NCI-H526 treated with DMSO at 0.1 percent for 48 hours (cell line): ENCODE results near the gene IFITM2.
"Not testable (repeated sequence)": the region's sequence is repeated elsewhere in the genome, so short reads cannot be mapped to it uniquely, and the experiment has no call there.

Experiments
- DNase-seq: peaks from one replicate; lab custom pipeline; 2025; lab: John Stamatoyannopoulos, UW

IFITM2 gene

DNA sequence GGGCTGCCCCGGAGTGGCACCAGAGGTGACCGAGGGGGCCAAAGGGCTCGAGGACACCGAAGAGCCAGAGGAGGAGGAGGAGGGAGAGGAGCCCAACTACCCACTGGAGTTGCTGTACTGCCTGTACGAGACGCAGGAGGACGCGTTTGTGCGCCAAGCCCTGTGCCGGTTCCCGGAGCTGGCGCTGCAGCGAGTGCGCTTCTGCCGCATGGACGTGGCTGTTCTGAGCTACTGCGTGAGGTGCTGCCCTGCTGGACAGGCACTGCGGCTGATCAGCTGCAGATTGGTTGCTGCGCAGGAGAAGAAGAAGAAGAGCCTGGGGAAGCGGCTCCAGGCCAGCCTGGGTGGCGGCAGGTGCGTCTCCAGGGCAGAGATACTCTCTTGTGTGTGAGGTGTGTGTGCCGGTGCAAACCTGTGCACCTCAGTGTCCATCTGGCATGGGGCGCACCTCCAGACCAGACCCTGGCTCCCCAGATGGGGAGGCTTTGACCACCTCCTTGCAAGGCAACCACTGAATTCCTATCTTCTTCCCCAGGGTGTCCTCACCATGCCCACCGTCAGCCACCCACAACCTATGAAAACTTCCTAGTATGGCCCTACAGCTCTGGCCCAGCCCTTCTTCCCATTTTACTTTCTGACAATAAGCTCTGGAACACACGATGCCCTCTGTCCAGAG lies 26.0 kb upstream of the IFITM2 start:
- DNase-seq = no peak

DNA sequence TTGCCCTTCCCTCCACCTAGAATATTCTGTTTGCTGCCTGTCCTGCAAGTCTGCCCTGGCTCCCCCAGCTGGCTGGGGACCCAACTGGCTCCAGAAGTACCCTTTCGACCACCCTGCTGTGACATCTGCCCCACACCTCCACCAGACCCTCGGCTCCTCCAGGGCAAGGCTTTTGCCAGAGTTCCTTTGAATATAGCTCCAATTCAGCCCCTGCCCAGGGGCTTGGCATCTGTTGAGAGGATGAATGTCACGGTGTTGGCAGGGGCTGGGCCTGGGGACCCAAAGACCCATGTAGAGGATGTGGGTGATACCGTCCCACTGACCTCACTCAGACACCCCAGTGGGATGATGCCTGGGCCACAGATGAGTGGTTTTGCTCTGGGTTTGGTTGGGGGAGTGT lies 25.4 kb upstream of the IFITM2 start:
- no peak for DNase-seq

DNA sequence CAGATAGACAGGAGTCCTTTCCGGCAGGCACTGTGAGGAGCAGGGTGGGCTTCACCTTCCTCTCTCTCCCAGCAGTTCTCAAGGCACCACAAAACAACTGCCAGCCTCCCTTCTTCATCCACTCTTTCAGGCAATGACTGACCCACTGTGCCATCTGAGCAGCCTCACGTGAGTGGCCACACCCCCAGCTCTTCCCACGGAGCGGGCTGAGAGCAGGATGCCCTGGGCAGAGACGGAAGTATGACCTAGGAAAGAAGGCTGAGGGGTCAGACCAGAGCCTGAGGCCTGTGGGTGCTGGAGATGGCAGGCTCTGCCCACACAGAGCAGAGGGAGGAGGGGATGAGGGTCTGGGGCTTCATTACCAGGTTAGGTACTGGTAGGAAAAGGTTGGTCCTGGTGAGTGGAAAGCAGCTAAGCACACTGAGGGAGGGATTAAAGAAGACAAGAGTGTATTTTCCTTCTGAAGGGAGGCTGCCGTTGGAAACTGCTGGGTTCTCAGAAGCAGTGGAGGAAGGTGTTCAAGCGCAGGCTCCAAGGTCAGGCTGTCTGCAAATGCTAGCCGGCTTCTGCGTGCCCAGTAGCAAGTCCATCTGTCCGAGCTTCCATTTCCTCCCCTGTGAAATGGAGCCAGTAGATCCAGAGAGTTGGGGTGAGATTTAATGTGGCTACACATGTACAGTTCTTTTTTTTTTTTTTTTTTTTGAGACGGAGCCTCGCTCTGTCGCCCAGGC lies 24.8 kb upstream of the IFITM2 start:
- no peak for DNase-seq

DNA sequence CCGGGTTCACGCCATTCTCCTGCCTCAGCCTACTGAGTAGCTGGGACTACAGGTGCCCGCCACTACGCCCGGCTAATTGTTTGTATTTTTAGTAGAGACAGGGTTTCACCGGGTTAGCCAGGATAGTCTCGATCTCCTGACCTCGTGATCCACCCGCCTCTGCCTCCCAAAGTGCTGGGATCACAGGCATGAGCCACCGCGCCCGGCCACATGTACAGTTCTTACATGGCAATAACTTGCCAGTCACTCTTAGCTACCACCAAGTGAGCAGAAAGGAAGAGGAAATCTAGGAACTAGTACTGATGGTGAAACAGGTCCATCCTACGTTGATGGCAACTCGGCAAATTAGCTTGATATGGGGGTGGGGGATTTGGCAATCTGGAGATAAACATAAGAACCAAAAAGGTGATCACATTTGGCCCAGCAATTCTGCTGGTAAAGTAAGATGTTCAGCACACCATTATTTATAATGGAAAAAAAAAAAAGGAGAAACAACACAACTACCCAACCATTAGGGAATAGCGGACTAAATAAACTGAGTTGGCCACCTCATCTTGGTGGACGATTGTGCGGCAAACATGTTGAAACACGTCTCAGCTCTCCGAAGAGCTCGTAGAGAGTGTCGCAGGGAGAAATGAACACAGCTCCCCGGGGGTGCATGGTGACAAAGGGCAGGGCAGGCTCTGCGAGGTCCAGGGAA lies 24.1 kb upstream of the IFITM2 start:
- DNase-seq = peak; percentile 18

DNA sequence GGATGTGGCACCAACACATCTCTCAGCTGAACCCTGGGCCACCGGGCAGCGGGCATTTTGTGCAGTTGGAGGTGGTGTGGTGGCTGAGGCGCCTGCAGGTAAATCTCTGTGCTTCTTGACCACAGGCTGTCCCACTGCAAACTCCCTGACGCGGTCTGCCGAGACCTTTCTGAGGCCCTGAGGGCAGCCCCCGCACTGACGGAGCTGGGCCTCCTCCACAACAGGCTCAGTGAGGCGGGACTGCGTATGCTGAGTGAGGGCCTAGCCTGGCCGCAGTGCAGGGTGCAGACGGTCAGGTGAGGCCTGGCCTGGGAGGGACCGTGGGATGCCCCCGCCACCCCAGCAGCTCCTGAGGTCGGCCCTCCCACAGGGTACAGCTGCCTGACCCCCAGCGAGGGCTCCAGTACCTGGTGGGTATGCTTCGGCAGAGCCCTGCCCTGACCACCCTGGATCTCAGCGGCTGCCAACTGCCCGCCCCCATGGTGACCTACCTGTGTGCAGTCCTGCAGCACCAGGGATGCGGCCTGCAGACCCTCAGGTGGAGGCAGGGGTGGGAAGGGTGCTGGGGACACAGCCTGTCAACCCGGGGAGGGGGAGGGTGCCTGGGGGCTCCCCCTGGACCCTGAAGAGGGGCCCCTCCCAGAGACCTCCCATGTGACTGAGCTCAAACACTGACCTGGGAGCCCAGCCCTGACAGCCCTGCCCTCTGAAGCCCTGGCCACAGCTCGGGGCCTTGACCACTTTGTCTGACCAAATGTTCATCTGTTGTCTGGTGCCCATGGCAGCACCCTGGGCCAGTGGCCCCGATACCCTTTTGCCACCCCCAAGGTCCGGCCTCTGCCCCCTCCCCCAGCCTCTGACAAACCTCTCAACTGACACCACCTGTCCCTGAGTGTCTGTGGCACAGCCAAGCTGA lies 23.3 kb upstream of the IFITM2 start:
- DNase-seq = no peak

DNA sequence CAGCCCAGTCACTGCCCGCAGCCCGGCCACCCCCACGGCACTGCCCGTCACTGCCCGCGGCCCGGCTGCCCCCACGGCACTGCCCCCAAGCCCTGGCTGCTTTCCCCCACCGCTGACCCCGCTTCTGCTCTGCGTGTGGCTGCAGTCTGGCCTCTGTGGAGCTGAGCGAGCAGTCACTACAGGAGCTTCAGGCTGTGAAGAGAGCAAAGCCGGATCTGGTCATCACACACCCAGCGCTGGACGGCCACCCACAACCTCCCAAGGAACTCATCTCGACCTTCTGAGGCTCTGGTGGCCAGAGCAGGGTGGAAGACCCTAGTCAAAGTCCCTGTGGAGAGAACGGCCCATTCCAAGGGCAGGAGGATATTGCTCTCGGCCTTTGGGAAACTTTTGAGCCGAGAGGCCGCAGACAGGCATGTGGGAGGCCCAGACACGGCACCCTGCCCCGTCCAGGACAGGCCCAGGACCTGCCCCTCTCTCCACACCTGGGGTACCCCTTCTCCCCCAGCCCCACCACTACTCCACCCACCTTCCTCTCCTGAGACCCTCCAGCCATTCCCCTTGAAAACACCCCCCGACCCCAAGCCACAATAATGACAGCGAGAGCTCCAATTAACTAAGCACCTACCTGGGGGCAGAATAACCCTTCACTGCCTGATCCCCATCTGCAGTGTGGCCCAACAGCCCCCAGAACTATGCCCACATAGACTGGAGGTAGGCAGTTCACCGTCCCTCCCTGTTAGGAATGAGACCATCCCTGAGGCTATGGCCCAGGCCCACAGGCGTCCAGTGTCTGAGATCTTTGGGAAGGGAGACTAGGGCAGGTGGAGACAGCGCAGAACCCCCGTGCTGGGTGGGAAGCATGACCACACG lies 22.4 kb upstream of the IFITM2 start:
- no peak for DNase-seq

DNA sequence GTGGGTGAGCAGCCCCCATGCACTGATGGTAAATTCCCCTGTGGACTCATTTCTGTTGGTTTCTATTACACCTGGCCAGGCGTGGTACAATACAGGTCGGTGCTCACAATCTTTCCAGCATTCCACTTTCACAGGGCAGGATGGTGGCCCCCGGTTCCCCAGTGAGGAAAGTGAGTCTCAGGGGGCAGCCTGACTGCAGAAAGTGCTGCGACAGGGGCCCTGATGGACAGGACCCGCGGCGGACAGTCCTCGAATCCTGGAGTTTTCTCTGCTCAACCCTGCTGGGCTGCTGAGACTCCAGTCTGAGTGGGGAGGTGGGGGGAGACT lies 21.8 kb upstream of the IFITM2 start:
- no peak for DNase-seq

DNA sequence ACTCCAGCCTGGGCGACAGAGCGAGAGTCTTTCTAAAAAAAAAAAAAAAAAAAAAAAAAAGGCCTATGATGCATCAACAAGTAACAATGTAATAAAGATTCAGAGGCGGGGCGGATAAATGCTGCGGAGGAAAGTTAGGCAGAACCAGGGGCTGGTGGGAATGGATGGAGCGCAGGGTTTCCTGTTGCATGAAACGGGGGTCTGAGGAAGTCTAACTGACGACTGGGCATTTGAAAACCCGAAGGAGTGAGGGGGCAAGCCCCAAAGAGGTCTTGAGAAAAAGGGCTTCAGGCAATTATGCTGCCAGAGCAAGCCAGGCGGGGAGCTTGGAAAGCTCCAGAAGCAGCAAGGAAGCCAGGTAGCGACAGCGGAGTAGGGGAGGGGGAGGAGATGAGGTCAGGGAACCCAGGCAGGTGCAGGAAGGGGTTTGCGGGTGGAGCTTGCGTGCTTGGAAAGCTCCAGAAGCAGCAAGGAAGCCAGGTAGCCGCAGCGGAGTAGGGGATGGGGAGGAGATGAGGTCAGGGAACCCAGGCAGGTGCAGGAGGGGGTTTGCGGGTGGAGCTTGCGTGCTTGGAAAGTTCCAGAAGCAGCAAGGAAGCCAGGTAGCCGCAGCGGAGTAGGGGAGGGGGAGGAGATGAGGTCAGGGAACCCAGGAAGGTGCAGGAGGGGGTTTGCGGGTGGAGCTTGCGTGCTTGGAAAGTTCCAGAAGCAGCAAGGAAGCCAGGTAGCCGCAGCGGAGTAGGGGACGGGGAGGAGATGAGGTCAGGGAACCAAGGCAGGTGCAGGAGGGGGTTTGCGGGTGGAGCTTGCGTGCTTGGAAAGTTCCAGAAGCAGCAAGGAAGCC lies 20.4 kb upstream of the IFITM2 start:
- not testable (repeated sequence) for DNase-seq

DNA sequence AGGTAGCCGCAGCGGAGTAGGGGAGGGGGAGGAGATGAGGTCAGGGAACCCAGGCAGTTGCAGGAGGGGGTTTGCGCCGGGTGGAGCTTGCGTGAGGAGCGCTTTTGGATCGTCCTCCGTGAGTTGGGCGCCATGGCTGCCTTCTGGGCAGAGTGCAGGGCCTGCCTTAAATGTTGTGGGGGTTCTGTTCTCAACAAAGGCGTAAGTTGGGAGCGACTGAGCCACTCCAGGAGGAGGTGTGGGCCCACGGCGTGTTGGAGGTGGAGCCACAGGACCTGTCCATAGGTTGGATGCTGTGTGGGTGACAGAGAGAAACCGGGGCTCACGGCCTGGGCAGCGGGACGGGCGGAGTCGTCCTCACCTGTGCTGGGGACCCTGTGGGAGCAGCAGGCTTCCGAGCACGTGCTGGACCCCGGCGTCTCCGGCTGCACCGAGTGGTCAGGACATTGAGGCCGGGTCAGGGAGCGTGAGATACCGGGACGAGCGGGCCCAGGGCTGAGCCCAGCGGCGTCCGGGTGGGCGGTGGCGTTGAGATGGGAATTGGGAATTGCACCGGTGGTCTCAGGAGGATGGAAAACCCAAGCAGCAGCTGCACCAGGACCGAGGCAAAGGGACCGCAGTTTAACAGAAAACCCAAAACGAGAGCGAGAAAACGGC lies 19.7 kb upstream of the IFITM2 start:
- no peak for DNase-seq

DNA sequence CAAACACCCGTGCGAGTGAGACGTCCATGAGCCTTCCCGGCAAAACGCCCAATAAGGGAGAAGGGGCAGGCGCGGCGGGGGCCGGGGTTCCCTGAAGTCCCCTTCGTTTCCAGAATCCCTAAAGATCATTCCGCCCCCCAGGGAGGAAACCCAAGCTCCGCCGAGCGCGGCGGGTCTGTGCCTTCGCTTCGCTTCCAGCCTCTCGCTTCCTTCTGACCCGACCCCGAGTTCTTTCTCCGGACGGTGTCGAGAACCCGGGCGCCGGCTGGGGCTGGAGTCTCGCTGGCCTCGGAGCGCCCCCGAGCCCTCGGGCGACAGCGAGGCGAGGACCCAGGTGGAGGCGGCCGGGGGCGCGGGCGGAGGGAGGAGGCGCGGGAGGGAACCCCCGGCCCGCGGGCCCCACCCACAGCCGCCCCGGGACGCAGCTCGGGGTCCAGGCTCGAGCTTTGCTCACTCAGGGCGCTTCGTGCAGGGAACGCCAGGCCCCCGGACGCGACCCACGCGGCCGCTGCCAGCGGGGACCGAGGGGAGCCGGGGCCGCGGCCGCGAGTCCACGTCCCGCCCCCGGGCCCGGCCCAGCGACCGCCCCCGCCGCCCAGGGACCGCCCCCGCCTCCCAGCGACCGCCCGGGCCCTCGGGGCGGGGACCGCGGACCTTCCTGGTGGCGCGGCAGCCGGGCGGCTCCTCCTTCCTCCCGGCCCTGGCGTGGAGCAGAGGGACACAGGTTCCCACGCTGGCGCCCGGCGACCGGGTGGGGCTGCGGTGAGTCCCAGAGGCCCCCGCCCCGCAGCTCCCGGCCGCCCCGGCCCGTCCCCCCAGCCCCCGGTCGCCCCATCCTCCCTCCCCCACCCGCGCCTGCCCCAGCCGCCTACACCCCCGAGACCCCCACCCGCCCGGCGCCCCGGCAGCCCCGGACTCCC lies 18.9 kb upstream of the IFITM2 start, which contains the start of gene PGGHG:
Gene PGGHG (plus strand): TSS at position 649 of the 920 bp plus-strand sequence. CDS start 691 bp downstream, outside the sequence.
- peak; percentile 39 for DNase-seq

DNA sequence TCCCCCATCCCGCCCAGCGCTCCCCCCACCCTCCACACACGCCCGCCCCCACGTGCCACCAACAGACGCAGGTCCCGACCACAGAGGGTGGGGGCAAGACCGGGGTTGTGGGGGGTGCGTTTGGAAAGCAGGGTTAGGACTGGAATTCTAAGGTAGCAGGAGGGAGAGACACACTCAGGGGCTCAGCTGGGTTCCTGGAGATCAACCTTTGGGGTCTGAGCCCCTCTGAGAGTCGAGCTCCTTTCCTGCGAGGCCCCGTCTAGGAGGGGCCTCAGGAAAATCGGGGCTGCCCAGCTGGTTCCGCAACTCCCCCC lies 18.3 kb upstream of the IFITM2 start:
- no peak for DNase-seq

DNA sequence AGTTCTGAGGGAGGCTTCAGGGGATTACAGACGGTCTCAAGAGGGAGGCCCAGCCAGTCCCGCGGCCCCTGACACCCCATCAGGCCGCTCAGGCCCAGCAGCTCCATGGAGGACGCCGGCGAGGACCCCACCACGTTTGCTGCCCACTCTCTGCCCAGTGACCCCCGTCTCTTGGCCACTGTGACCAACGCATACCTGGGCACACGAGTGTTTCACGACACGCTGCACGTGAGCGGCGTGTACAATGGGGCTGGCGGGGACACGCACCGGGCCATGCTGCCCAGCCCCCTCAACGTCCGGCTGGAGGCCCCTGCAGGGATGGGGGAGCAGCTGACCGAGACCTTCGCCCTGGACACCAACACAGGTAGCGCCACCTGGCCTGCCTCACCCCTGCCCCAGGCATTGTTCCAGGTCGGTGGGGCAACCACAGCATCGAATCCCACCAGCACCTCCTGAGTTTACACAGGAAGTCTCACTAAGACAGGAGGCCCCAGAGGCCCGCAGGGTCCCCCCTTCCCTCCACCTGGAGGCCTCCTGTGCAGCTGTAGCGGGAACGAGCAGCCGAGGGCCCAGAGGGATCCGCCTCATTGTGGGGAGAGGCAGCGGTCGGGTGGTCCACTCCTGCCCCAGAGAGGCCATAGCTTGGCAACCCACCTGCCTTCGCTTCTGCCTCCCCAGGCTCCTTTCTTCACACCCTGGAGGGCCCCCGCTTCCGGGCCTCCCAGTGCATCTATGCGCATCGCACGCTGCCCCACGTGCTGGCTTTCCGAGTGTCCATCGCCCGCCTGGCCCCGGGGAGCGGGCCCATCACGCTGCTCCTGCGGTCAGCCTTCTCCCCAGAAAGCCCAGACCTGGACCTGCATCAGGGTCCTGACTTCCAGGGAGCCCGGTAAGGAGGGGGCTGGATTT lies 17.6 kb upstream of the IFITM2 start:
- DNase-seq = no peak

DNA sequence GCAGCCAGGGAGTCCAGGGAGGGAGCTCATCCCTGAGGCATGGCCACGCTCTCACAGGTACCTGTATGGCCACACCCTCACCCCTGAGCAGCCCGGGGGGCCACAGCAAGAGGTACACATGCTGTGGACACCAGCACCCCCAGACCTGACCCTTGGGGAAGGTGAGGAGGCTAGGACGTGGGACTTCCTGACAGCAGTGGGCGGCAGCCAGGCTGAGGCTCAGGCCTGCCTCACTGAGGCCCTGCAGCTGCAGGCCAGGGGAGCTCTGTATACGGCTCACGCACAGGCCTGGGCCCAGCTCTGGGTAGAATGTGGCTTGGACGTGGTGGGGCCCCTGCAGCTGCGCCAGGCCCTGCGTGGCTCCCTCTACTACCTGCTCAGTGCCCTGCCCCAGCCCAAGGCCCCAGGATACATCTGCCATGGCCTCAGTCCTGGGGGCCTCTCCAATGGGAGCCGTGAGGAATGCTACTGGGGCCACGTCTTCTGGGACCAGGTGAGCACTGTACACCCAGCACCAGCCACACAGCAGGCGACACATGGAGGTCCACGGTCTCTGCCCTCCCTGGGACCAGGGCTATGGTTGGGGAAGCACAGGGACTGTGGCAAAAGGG lies 16.9 kb upstream of the IFITM2 start:
- no peak for DNase-seq

DNA sequence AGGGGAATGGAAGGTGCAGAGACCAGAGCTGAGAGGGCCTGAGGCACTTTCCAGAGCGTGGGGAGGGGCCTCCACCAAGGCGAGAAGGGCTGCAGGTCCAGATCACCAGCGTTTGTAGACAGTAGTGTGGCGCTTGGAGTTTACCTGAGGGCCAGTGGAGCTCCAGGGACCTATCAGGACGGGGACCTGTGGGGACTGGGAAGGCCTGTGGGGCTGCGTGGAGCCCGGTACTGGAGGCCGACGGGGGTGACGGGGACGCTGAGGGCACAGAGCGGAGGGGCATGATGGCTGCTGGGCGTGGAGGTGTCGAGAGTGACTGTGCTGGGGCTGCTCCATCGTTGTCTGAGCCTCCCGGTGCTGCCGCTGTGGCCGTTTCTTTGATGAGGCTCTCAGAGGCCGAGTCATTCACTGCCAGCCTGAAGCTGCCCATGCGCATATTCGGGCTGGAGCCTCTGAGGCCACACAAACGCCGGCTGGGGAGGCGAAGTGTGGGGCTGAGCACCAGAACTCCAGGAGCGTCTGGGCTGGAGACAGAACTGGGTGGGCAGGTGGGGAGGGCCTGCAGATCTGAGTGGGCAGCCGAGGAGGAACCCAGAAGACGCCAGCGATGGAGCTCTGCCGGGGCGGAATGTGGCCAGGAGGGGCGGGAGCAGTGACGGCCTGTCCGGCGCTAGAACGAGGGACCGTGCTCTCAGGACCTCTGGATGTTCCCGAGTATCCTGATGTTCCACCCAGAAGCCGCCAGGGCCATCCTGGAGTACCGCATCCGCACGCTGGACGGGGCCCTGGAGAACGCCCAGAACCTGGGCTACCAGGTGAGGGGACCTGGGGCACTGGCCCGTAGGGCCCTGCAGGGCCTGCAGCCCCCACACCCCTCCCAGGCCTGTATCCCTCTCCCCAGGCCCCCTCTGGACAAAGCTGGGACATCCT lies 16.1 kb upstream of the IFITM2 start:
- no peak for DNase-seq

DNA sequence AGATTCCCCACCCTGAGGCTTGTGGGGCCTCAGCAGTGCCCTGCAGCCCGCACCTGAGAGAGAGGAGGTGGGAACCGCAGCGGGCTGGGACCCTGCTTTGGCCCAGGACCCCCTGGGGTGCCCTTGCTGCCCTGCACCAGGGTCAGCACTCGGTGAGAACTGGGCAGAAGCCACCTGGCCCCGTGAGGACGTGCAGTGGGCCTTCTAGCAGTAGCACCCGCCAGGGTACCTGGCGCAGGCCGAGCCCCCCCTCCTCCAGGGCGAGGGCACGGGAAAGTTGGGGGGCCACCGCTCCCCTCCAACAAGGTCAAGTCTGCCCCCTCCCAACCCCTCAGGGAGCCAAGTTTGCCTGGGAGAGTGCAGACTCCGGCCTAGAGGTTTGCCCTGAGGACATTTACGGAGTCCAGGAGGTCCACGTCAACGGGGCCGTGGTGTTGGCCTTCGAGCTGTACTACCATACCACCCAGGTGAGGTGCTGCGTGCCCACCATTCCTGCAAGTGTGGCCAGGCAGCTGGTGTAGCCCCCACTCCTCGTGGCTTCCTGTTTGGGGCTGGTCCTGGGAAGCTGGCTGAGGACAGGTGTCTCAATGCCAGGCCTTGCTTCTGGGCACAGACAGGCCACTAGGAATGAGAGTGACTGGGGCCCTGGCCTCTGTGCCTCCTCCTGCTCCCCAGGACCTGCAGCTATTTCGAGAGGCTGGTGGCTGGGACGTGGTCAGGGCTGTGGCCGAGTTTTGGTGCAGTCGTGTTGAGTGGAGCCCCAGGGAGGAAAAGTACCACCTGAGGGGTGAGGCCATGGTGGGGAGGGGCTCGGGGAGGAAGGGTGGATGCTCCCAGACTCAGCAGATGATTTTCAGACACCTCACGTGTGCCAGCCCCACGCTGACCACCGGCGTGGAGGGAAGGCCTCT lies 15.2 kb upstream of the IFITM2 start:
- DNase-seq = no peak
